ENCODE results near the gene GPR65. TPM values are rescaled to one million over a fixed set of nuclear protein-coding genes. Genes with fewer than 3 reads are reported as not detected.

The GPR65 gene
- total and polyA plus RNA-seq, 2 experiments from 2014 or later = not detected

- TF ChIP-seq ZNF462 (CRISPR knock-in tag; IDR thresholded peaks at IDR 0.05) (no peak), STAT1 (IDR thresholded peaks at IDR 0.05; ENCODE audit: unreplicated experiment) (no peak), ZNF114 (CRISPR knock-in tag; IDR thresholded peaks at IDR 0.05) (no peak), EZH2 (IDR thresholded peaks at IDR 0.05; ENCODE audit: low read depth, unreplicated experiment) (no peak)
Measured at GRCh38 chr14:88012495-88012894, 7.6 kb downstream of the GPR65 start (continued).

GRCh38 chr14:88013750-88014349 is 8.9 kb downstream of the GPR65 start:
- no peaks in the 10 kb centered on the region for H3K79me2 ChIP-seq (replicated peaks; ENCODE audit: insufficient read depth)
- no peak overlapping the region for H2AFZ ChIP-seq
- Mint-ChIP-seq H3K9me3 (no peaks in the 10 kb centered on the region), H3K36me3 (ENCODE audit: low read depth) (no peaks in the 10 kb centered on the region), H3K27me3 (ENCODE audit: insufficient read depth, low read depth, poor library complexity) (peaks cover 2% of the 10 kb centered on the region), H3K4me3 (no peak overlapping the region), H3K27ac (no peak overlapping the region), H3K4me1 (peaks cover 13% of the 10 kb centered on the region)
- H3K4me1 ChIP-seq (ENCODE audit: insufficient read depth) = peaks cover 3% of the 10 kb centered on the region; the same call in 1 of the 2 replicates
- no peak overlapping the region for H3K4me2 ChIP-seq
- no peaks in the 10 kb centered on the region for H3K9me2 ChIP-seq (ENCODE audit: insufficient read depth)
- H3K27ac ChIP-seq (ENCODE audit: low read depth) = no peak overlapping the region
- H3K36me3 ChIP-seq (ENCODE audit: insufficient read depth) = no peaks in the 10 kb centered on the region
- no peaks in the 10 kb centered on the region for H4K20me1 ChIP-seq (replicated peaks; ENCODE audit: insufficient read depth)
- ATAC-seq (peak; percentile 95), DNase-seq (ENCODE audit: low spot score) (peak; percentile 83)
- H3K27me3 ChIP-seq (ENCODE audit: insufficient read depth) = no peaks in the 10 kb centered on the region
- H3F3A ChIP-seq (replicated peaks; ENCODE audit: low read depth) = no peaks in the 10 kb centered on the region
- no peak for TF ChIP-seq POLR2AphosphoS5 (IDR thresholded peaks at IDR 0.05; ENCODE audit: low read depth)
- peak; percentile 86 to 94 for TF ChIP-seq CTCF (conservative IDR thresholded peaks at IDR 0.05; ENCODE audit: low read depth in 2 of 2)
- H3K4me3 ChIP-seq = no peak overlapping the region

Data from GM23338 (cell line).